HG03460 (cell line): ENCODE measurements around the gene PMPCA.

Source experiments
- ATAC-seq: cut with Tn5 transposase; IDR thresholded peaks from one replicate; pipeline ENCODE4 v1.9.1; 2021; ENCODE audit not compliant: unreplicated experiment

PMPCA gene

DNA sequence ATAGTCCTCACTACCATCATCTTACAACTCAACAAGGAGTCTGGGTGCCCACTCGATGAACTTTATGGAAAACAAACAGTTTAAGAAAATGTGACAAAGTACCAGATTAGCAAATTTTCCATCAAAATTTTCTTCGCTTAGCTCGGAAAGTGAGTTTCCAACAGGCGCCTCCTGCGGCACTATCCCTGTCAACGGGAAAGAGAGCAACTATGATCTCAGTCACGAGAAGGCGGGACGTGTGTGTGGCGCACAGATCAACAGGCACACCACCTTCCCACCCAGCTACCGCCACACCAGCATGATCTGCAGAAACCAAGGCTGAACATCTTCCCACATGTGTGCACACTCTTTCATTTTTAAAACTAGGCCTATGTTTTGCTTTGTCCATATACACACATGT is 42.9 kb downstream of the PMPCA start:
- no peak for ATAC-seq

DNA sequence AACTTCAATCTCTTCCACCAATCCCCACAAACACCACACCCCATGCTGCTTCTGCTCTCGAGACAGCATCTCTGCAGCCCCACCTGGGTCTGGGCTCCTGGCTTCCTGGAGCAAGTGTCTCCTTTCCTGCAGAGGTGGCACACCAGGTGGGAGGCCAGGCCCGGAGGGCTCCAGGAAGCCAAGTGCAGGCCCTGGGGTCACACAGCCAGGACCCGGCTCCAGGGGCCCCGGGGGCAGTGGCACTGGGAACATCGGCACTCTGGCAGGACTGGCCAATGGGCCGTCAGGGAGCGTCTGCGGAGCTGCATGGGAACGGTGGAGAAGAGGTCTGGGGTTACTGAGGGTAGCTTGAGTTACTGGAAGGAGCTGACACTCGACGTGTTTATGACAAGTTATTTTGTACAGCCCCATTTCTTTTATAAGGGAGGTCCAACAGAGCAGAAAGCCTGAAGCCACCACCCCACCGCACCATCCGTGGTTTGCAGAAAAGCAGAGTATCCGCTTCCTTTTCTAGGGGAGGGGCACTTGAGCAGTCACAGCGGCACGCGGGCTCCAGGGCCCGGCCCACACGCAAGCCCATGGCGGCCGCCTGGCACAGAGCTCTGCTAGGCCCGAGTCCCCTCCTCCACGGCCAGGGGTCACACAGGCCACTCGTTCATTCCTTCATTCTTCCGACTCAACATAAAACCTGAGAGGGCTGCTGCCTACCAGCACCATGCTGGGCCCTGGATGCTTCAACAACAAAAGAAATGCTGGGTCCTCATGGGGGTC is 43.8 kb downstream of the PMPCA start:
- ATAC-seq, result no peak

DNA sequence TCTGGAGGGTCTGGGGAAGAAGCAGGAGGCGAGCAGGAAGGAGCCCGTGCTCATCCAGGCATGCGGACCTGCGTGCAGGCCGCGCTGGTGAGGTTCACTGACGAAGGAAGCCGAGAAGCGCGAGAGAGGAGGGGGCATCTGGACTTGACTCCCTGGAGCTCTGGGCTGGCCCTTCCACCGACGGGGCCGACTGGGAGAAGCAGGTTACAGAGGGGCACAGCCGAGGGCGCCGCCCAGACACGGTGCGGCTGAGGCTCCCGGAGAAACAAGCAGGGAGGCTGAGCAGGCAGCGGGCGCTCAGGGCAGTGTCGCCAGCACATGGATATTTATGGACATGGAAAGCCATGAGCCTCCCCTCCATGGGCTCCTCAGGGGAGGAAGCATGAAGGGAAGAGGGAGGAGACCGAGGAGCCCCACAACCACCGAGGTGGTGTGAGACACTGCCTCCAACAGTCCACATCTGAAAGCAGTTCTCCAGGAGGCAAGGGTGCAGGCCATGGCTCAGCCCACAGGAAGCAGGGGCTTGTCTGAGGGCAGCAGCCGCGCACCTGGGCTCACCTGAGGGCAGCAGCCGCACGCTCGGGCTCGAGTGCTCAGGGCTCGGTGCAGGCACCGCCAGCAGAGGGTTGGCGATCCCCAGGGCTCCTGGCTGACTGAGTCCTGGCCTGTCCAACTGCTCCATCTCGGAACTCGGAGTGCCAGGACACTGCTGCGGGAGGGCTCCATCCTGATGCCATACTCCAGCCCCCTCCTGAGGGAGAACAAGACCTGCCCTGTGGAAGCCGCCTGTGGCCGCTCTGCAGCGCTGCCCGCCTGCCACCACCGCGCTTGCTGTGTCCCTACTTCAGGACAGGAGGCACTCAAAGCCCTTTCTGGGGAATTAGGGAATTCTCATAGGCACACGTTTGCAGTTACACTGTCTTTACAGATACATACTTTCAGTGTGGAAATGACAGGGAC is 44.9 kb downstream of the PMPCA start:
- no peak for ATAC-seq

DNA sequence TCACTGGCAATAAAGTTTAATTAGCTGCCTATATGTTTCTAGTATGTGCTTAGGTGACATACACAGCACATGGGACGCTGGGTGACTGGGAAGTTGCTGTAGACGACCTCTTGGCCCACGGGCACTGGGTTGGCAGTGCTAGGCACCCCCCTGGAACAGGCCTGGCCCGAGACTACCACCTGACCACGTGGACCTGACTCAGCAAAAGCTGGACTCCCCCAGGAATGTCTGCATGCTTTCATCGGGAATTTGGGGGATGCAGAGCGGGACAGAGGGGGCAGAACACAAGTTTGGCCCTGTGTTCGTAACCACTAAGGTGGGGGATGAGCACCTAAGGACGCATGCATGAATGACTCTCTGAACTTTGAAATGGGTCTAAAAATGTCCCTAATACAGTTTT is 45.8 kb downstream of the PMPCA start:
- ATAC-seq, result no peak

DNA sequence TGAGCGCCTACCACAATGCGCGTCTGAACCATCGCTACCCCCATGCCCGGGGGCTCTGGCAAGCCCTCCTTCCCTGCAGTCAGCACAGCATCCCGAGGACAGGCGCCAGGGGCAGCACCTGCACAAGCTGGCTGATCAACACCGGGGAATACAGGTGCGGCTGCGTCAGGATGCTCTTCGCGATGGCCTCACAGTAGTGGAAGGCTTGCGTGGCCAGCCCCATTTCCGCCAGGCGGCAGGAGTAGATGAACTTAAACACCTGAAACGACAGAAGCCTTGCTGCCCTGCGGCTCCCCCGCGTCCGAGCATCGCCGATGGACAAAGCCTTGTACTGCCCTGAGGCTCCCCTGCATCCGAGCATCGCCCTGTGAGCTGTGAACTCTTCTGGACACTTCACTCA is 46.9 kb downstream of the PMPCA start:
- no peak for ATAC-seq

DNA sequence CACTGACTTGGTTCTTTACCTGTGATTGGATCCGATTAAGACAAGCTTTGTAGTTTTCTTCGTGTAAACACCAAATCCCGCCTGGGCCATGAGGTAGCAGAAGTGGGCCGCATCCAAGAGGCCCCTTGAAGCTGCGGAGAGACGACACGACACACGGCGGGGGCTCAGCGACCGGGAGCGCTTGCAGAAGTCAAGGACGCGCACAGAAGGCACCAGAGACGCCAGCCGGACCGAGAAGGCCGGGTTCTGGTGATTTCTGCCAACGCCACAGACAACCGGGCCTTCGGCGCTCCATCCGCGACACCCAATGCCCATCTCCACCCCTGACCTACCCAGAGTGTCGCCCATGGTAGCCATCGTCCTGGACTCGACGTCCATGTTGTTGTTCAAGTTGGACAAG is 49.0 kb downstream of the PMPCA start:
- ATAC-seq, result no peak

DNA sequence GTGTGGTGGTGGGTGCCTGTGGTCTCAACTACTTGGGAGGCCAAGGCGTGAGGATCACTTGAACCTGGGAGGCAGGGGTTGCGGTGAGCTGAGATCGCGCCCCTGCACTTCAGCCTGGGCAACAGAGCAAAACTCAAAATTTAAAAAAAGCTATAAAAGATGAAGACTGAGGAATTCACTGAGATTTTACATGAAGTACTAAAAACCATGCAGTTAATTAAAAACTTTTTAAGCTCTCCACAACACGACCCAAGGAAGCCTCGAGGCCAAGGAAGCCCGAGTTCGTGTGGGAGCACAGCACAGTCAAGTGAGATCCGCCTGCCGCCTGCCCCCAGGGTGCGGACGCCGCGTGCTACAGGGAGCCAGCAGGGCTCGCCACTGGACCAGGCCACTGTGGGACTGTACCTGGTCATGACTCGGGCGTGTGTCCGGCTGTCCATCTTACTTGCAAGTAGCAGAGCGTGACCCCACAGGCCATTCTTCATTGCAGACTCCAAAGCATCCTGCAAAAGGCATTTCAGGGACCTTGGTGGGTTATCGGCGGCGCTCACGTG is 50.4 kb downstream of the PMPCA start:
- no peak for ATAC-seq

DNA sequence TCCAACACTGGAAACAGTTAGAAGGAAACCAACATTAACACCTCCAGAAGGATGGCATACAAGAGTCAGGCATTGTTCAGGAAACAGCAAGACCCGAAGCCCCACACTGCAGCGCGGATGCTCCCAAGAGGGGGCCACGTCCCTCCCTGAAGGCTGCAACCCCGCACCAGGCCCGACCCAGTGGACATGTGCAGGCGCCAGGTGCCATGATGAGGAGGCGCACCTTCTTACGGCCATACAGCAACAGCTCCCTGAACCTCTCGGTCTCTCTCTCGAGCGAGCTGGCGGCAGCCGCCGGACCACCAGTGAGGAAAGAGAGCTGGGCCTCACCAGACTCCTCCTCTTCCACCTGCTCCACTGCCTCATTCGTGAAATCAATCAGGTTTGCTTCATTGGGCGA is 52.2 kb downstream of the PMPCA start:
- ATAC-seq, result no peak

DNA sequence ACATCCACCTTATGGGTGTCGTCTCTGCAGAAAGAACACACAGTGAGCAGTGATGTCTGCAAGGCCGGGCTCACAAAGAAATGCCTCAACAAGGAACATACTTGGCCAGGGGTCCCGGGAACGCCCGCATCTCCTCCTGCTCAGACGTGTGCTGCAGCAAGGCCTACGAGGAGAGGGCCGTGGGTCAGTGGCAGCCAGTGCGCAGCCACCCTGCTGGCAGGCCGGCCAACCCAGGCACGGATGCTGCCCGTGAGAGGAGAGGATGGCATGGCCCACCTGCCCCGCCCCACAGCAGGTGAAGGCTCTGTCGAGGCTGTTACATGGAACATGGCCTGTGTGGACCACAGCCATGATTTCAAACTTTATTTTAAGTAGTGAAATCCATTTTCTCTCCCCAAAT is 53.1 kb downstream of the PMPCA start:
- no peak for ATAC-seq

DNA sequence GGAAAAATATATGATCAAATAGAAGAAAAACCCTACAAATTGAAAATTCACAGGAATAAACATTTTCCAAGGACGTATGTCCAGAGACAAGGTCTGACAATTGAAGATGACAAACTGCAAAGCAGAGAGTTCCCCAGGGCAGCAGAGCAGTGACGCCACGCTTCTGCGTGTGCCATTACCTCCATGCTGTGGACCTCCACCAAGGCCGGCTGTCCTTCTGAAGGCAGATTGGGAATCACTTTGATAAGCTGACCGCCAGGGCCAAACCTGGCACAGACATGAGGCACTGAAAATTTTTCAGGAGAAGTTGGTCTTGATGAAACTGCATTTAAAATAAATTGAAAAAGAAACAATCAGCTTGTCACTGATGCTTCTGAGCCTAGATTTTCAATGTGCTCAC is 53.8 kb downstream of the PMPCA start:
- no peak for ATAC-seq

DNA sequence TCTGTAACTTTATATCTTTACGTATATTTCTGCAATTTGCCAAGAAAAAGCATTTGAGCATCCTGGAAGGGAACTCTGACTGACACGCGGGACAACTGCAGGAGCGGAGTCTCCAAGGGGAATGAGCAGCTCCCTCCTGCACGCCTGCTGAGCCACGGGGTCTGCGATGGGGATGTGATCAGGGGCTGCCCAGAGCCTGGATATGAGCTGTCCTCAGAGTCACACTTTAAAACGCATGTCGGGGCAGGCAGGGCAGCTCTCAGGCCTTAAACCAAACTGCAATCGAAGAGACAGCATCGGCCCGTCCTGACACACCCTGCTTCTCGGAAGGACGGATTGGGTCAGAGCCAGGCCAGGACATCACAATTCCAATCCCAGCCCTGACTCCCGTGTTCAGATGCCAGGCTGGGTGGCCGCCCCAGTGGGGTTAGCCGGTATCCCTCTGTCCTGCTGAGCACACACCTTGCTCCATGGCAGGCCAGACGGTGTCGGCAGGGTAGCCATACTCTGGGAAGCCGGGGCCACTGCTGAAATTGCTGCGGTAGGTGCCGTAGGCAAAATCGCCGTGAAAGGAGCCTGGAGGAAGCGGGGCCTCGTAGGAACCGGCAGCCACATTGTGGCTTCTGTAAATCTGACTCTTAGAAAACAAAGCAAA is 55.2 kb downstream of the PMPCA start:
- no peak for ATAC-seq

DNA sequence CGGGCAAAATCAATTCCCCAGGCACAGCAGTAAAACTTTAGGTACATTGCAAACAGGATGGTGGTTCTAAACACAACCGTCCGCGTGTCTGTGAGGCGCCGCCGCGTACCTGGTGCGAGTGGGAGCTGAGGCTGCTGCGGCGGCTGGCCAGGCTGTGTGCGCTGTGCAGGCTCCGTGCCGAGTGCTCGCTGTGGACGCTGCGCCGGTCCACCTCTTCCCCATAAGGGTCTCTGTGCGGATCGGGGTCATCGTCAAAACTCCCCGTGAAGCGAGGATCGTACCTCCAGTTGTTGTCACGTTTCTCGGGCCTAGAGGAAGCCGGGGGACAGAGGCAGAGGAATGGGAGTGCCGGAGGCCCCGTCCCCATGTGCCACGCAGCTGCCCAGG is 55.7 kb downstream of the PMPCA start:
- no peak for ATAC-seq

DNA sequence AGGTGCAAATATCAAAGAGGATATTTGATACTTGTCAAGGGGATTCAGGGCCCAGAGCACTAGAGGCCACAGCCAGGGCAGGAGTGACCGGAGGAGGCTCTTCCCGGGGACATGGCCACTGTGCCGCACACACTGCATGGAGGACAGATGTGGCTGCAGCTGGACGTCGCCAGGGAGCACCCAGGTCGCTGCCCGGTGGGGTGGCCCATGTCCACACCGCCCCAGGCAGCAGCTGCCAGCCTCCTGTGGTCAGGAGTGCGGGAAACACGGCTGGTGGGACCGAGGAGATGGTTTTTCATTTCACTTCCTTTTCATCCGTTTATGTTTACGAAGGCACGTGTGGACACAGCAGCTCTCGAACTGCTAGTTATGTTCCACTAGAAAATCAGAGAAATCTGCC is 57.3 kb downstream of the PMPCA start:
- no peak for ATAC-seq

DNA sequence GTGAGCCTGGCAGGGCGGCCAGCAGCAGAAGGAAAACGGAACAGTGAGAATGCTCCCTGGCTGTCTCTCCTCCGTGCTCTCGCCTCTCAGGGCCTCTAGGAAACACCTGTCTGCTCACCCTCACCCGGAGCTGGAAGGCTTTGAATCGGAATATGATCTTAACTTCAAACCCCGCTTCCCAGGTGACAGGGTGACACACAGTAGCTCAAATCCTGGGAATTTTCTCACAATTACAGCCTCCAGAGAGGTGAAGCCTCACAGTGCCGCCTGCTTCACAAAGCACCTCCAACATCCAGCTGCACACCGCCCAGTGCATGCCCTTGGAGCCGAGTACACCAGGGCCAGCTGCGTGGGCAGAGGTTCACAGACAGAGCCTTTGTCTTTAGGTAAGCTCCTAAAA is 59.9 kb downstream of the PMPCA start:
- ATAC-seq, result no peak

DNA sequence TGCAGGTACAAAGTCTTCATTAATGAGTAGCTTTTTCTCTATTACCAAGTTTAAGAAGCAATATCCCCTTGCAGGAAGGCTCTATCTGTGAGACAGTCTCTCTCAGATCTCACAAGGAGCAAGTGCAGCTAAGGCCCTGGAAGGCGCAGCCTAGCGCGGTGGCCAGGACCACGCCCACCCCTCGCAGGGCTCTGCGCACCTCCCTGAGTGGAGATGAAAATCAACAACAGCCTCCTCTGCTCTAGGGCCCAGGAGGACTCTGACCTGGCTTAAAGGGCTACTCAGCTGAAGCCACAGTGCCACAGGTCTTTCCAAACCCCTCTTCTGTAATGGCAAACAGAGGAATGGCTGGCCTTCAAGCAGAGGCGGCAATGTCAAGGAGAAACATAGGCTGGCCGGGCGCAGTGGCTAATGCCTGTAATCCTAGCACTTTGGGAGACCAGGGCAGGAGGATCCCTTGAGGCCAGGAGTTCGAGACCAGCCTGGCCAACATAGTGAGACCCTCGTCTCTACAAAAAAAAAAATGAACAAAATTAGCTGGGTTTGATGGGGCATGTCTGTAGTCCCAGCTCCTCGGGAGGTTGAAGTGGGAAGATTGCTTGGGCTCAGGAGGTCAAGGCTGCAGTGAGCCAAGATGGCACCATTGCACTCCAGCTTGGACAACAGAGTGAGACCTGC is 60.5 kb downstream of the PMPCA start:
- ATAC-seq, result no peak

DNA sequence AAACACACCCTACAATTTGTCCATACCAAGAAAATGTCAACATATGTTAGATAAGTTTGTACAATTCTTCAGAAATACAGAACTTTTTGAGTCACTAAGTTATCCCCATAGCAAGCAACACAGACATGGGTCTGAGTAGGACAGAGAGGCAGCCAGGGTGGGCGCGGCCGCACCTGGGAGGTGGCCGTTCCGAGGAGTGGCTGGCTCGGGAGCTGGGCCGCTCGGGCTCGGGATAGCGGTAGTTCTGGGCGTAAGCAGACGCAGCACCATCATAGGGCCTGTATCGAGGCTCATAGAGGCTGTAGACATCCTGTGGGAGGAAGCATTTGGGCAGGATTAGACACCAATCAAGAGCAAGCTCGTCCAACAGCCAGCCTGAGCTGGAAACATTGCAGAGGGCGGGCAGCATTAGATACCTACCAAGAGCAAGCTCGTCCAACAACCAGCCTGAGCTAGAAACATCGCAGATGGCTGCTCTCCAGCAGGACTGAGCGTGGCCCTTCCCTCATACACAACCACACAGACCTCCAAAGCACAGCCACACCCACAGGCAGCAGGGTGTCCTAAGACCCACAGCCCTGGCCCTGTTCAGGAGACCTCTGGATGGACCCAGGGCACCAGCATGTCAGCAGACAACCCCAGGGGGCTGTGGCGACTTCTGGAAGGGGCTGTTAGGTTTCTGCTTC is 61.5 kb downstream of the PMPCA start:
- ATAC-seq, result no peak

DNA sequence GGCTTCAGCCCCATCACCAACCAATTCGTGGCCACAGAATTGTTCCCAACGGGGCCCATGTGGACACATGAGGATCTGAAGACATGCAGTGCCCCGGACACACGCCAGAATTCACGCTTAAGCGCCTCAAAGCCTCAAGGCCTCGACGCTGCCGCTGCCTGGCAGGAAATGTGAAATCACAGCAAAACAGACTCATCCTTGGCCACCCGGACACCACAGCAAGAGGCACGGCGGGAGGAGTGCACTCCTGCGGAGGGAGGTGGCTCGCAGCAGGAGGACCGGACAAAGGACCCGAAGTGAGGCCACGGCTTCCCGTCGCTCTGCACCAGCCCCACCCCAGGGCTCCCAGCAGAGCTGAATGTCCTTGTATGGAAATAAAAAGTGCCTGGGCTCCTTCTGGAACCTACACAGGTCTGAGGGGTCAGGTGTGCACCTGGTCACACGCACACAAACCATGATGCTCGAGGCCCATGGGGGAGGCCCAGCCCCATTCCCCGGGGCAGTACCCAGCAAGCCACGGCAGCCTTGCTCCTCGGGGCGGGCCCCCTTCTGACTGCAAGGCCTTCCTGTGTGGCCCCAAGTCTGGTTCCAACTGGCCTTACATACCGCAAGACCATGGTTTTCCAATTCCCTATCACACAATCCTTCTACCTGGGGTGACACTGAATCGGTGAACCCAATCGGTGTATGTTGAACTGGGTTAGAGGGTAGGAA is 62.3 kb downstream of the PMPCA start:
- ATAC-seq, result no peak

DNA sequence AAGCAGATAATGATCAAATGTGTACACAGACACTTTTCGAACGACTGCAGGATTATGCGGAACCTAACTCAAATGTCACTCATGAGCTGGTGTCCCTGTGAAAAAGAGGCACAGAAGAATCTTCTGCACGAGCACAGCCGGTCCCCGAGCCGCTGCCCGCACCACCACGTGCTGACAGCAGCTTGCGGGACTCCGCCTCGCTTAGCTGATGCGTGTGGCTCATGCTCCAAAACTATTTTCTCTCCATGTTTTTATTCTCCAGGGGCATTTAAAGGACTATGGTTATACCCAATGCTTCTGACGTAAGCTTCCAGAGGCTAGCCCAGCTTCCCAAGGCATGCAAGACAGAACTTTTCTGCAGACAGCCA is 62.9 kb downstream of the PMPCA start:
- no peak for ATAC-seq
